NB4 (cell line): Measurements from ENCODE around the gene RPS6KA5.
A peak's percentile ranks its signal among the peaks of the same experiment; 100 is the strongest.

Source experiments
- DNase-seq: peaks from one replicate; pipeline ENCODE4 v3.0.0; 2010; ENCODE audit warnings: low read depth
- H3K4me3 ChIP-seq: one replicate; pipeline ENCODE4 v1.5.1; 2011; ENCODE audit warnings: mild to moderate bottlenecking, low read depth, low read length, moderate library complexity
- MYC ChIP-seq: IDR thresholded peaks from 2 replicates; pipeline ENCODE4 v1.6.1; 2011; ENCODE audit warnings: low read depth, low read length
- POLR2A ChIP-seq: IDR thresholded peaks from 2 replicates; pipeline ENCODE4 v1.6.1; 2011; ENCODE audit warnings: mild to moderate bottlenecking; ENCODE audit not compliant: insufficient read length; ENCODE audit errors: extremely low read depth
- TF ChIP-seq, protein P1 (sequence below): IDR thresholded peaks from one replicate; pipeline ENCODE4 v1.5.1; 2012; ENCODE audit warnings: low read depth, low read length
- TF ChIP-seq, protein P2 (sequence below): IDR thresholded peaks from 2 replicates; pipeline ENCODE4 v1.6.1; 2011; ENCODE audit warnings: low read depth, low read length

RPS6KA5 gene

GRCh38 chr14:91032248-91032647, 28.2 kb downstream of the RPS6KA5 start:
- DNase-seq: peak; percentile 74
- no peak overlapping the region for H3K4me3 ChIP-seq
- TF ChIP-seq MYC (peak; percentile 49; the same call in 1 of the 2 replicates), POLR2A (no peak)

GRCh38 chr14:91031666-91032065, 28.8 kb downstream of the RPS6KA5 start:
- DNase-seq: no peak
- H3K4me3 ChIP-seq: no peak overlapping the region
- TF ChIP-seq, protein P1, sequence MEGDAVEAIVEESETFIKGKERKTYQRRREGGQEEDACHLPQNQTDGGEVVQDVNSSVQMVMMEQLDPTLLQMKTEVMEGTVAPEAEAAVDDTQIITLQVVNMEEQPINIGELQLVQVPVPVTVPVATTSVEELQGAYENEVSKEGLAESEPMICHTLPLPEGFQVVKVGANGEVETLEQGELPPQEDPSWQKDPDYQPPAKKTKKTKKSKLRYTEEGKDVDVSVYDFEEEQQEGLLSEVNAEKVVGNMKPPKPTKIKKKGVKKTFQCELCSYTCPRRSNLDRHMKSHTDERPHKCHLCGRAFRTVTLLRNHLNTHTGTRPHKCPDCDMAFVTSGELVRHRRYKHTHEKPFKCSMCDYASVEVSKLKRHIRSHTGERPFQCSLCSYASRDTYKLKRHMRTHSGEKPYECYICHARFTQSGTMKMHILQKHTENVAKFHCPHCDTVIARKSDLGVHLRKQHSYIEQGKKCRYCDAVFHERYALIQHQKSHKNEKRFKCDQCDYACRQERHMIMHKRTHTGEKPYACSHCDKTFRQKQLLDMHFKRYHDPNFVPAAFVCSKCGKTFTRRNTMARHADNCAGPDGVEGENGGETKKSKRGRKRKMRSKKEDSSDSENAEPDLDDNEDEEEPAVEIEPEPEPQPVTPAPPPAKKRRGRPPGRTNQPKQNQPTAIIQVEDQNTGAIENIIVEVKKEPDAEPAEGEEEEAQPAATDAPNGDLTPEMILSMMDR: no peak
- no peak for TF ChIP-seq POLR2A
- TF ChIP-seq, protein P2, sequence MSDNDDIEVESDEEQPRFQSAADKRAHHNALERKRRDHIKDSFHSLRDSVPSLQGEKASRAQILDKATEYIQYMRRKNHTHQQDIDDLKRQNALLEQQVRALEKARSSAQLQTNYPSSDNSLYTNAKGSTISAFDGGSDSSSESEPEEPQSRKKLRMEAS: no peak
- TF ChIP-seq MYC: no peak

GRCh38 chr14:91029456-91030217, 30.8 kb downstream of the RPS6KA5 start:
- no peak for TF ChIP-seq MYC
- TF ChIP-seq, protein P1: no peak
- no peak for TF ChIP-seq POLR2A
- TF ChIP-seq, protein P2: no peak
- peak; percentile 31 for DNase-seq
- H3K4me3 ChIP-seq: no peak overlapping the region

GRCh38 chr14:91027561-91027960, 32.9 kb downstream of the RPS6KA5 start:
- DNase-seq: no peak
- H3K4me3 ChIP-seq: no peak overlapping the region
- no peak for TF ChIP-seq MYC
- TF ChIP-seq, protein P1: no peak
- no peak for TF ChIP-seq POLR2A
- TF ChIP-seq, protein P2: no peak

DNA sequence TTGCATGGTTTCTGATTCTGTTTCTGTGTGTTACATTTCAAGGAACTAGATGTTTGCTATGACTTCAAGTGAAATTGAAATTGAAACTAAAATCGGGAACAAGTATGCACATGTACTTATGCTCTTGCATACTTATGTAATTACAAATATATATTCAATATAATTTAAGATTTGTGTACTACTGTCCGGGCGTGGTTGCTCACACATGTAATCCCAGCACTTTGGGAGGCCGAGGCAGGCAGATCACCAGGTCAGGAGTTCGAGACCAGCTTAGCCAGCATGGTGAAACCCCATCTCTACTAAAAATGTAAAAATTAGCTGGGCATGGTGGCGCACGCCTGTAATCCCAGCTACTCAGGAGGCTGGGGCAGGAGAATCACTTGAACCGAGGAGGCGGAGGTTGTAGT, 37.8 kb downstream of the RPS6KA5 start:
- peak; percentile 50 for DNase-seq
- H3K4me3 ChIP-seq: peak overlapping the region; percentile 27

- H3K4me3 ChIP-seq: peak overlapping the region; percentile 27
- no peak for DNase-seq
- TF ChIP-seq, protein P1: no peak
- TF ChIP-seq MYC (no peak), POLR2A (no peak)
- TF ChIP-seq, protein P2: no peak
Measured at GRCh38 chr14:91021991-91022621, 38.3 kb downstream of the RPS6KA5 start.

- DNase-seq: no peak
Measured at GRCh38 chr14:91021115-91021514, 39.3 kb downstream of the RPS6KA5 start.

More at GRCh38 chr14:91021115-91021514, 39.3 kb downstream of the RPS6KA5 start:
- H3K4me3 ChIP-seq: no peak overlapping the region
- no peak for TF ChIP-seq POLR2A
- no peak for TF ChIP-seq MYC
- TF ChIP-seq, protein P2: no peak
- TF ChIP-seq, protein P1: no peak
